ENCODE measurements around the gene TK2.

DNA sequence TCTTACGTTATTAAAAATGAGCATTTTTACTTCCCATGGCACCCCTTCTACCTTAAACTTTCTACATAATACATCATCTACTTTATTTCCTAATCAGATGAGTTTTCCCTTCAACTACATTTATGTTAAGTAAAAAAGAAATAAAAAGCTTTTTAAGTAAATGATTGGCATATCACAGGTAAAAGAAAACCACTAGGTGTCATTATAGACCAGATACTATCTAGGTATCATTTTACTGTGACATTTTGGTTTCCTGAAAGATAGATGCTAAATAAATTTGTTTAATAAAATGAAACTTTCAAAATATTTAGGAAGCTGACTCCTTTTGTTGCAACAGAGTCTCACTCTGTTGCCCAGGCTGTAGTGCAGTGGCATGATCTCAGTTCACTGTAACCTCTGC is 12.5 kb upstream of the TK2 start:
- TF ChIP-seq, protein P1, sequence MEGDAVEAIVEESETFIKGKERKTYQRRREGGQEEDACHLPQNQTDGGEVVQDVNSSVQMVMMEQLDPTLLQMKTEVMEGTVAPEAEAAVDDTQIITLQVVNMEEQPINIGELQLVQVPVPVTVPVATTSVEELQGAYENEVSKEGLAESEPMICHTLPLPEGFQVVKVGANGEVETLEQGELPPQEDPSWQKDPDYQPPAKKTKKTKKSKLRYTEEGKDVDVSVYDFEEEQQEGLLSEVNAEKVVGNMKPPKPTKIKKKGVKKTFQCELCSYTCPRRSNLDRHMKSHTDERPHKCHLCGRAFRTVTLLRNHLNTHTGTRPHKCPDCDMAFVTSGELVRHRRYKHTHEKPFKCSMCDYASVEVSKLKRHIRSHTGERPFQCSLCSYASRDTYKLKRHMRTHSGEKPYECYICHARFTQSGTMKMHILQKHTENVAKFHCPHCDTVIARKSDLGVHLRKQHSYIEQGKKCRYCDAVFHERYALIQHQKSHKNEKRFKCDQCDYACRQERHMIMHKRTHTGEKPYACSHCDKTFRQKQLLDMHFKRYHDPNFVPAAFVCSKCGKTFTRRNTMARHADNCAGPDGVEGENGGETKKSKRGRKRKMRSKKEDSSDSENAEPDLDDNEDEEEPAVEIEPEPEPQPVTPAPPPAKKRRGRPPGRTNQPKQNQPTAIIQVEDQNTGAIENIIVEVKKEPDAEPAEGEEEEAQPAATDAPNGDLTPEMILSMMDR (IDR thresholded peaks at IDR 0.05; ENCODE audit: low read length): peak; percentile 20; the same call in 1 of the 2 replicates
- no peak for TF ChIP-seq EZH2 (optimal IDR thresholded peaks at IDR 0.05; ENCODE audit: low read depth, low read length)
- no peak for TF ChIP-seq EZH2phosphoT487 (IDR thresholded peaks at IDR 0.05; ENCODE audit: low read length)

Measured in MM.1S (cell line).